Heart left ventricle (tissue), 13 donors: Measurements from ENCODE around the gene ADI1.

ENCODE experiments used
- POLR2A ChIP-seq, 2 donors: fragments of 450-650 bp; IDR thresholded peaks; one replicate each; pipeline ENCODE4 v1.6.1; 2017; ENCODE audit warnings: antibody characterized with exemption in 2 of 2, mild to moderate bottlenecking in 2 of 2, moderate library complexity in 2 of 2
- TF ChIP-seq, protein P1 (sequence below), 12 donors: fragments of 200-600 bp; sonication (generic) in 4 of 12; IDR thresholded peaks; one replicate each; pipeline versions ENCODE4 v1.5.0 to v1.8.0; 2018 to 2022; ENCODE audit warnings: antibody characterized with exemption in 12 of 12, mild to moderate bottlenecking in 5 of 12
- donor health status: ischemic (EF 13 %, LVEDD 7.1; RV severe dilation, severe dysfunction).
- donor health status: DM: no; HTN: yes; CAD: no.
- donor health status: DM: no; HTN: no; CAD: no.
- donor health status: ischemic (EF 25% LVEDD 6.9; RV normal size, moderate dysfunction).
- donor health status: ischemic (EF 25% LVEDD 5.7; RV mildly dilated, moderate dysfunction).
- donor health status: ischemic (EF 35%, LVEDD 5.7; RV mildly dilated, moderate dysfunction).
- donor health status: nonischemic (EF 11% LVEDD 7.7; RV severe dilation, severe dysfunction).
- donor health status: DM: yes; HTN: yes; CAD: no.
- donor health status: PGD.
- donor health status: ischemic (EF 29% LVEDD 5.4; RV normal size, mild dysfunction).
- donor health status: nonischemic (EF 23%, LVEDD 6.1; RV moderate dilation, normal function).

DNA sequence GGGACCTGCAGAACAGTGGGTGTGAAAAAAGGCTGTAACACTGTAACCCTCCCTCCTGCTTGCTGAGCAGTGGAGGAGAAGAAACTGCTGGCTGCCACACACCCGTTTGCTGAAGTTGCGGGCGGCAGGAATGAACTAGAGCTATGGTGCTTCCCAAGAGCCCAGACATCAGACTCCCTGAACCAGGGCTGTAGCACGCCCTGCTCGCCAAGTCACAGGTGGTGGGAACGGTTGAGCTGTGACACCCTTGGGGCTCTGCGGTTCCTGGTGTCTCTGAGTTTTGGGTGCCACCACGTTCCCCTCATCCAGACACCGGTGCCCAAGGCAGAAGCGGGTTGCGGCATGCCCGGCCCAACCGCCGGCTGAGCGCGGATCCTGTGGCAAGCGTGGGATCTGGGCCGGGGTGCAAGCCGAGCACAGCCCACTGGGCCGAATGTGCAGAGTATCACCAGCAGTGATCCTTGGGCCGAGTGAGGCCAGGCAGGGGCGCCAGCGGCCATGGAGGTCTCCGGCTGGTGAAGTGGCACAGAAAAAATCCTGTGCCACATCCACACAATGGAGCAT is 15.0 kb upstream of the ADI1 start:
- TF ChIP-seq, protein P1, sequence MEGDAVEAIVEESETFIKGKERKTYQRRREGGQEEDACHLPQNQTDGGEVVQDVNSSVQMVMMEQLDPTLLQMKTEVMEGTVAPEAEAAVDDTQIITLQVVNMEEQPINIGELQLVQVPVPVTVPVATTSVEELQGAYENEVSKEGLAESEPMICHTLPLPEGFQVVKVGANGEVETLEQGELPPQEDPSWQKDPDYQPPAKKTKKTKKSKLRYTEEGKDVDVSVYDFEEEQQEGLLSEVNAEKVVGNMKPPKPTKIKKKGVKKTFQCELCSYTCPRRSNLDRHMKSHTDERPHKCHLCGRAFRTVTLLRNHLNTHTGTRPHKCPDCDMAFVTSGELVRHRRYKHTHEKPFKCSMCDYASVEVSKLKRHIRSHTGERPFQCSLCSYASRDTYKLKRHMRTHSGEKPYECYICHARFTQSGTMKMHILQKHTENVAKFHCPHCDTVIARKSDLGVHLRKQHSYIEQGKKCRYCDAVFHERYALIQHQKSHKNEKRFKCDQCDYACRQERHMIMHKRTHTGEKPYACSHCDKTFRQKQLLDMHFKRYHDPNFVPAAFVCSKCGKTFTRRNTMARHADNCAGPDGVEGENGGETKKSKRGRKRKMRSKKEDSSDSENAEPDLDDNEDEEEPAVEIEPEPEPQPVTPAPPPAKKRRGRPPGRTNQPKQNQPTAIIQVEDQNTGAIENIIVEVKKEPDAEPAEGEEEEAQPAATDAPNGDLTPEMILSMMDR (IDR thresholded peaks at IDR 0.05), result no peak
- no peak for TF ChIP-seq POLR2A (IDR thresholded peaks at IDR 0.05)
